CD4-positive, alpha-beta T cell treated with Interferon gamma for 1 hour (primary cell): ENCODE data around the gene SLC22A23.
"Not testable (repeated sequence)": the region's sequence is repeated elsewhere in the genome, so short reads cannot be mapped to it uniquely, and the experiment has no call there.

Experiments
- DNase-seq: peaks from one replicate; pipeline ENCODE4 v3.0.0-alpha.2; 2020

The SLC22A23 gene

GRCh38 chr6:3402310-3403237 is 54.3 kb downstream of the SLC22A23 start:
- DNase-seq: no peak

GRCh38 chr6:3400162-3400561 is 56.7 kb downstream of the SLC22A23 start:
- no peak for DNase-seq

GRCh38 chr6:3398755-3399696 is 57.8 kb downstream of the SLC22A23 start:
- no peak for DNase-seq

- no peak for DNase-seq
Measured at GRCh38 chr6:3398165-3398562, 58.7 kb downstream of the SLC22A23 start.

GRCh38 chr6:3397229-3398164 is 59.4 kb downstream of the SLC22A23 start:
- no peak for DNase-seq

GRCh38 chr6:3396503-3397180 is 60.2 kb downstream of the SLC22A23 start:
- no peak for DNase-seq

GRCh38 chr6:3394671-3395070 is 62.2 kb downstream of the SLC22A23 start:
- no peak for DNase-seq

- DNase-seq: no peak
Measured at GRCh38 chr6:3393836-3394202, 63.0 kb downstream of the SLC22A23 start.

GRCh38 chr6:3392930-3393835 is 63.7 kb downstream of the SLC22A23 start:
- DNase-seq: no peak

GRCh38 chr6:3391902-3392458 is 64.9 kb downstream of the SLC22A23 start:
- no peak for DNase-seq

- no peak for DNase-seq
Measured at GRCh38 chr6:3390698-3391097, 66.2 kb downstream of the SLC22A23 start.

GRCh38 chr6:3389390-3390167 is 67.3 kb downstream of the SLC22A23 start:
- no peak for DNase-seq

- DNase-seq: peak; percentile 33
Measured at GRCh38 chr6:3388786-3389185, 68.1 kb downstream of the SLC22A23 start.

GRCh38 chr6:3386374-3386857 is 70.4 kb downstream of the SLC22A23 start:
- no peak for DNase-seq

- no peak for DNase-seq
Measured at GRCh38 chr6:3385660-3386151, 71.1 kb downstream of the SLC22A23 start.

- DNase-seq: not testable (repeated sequence)
Measured at GRCh38 chr6:3385181-3385580, 71.7 kb downstream of the SLC22A23 start.

- DNase-seq: no peak
Measured at GRCh38 chr6:3384241-3385143, 72.4 kb downstream of the SLC22A23 start.

GRCh38 chr6:3383525-3383924 is 73.3 kb downstream of the SLC22A23 start:
- no peak for DNase-seq
